ENCODE data around the gene C18orf32.

- TF ChIP-seq CTCF (IDR thresholded peaks at IDR 0.05) (no peak), POLR2A (IDR thresholded peaks at IDR 0.05) (no peak), POLR2AphosphoS5 (IDR thresholded peaks at IDR 0.05; ENCODE audit: insufficient read depth in 1 of 2, low read depth in 1 of 2) (no peak)
Observed at GRCh38 chr18:49514577-49514976, 27.5 kb upstream of the C18orf32 start.
